Liver (tissue), 9 donors: ENCODE results near the gene TENM3. TPM values are rescaled to one million over a fixed set of nuclear protein-coding genes. Genes with fewer than 3 reads are reported as not detected.

Experiments
- DNase-seq: peaks from one replicate; pipeline ENCODE4 v3.0.0-alpha.2; 2017; ENCODE audit warnings: low spot score
- H3K27ac ChIP-seq, 2 donors: one replicate each; pipeline ENCODE4 v1.7.0; 2013; ENCODE audit warnings: inconsistent platforms in 2 of 2, low read length in 2 of 2, control low read depth in 1 of 2, low read depth in 1 of 2, mild to moderate bottlenecking in 1 of 2
- H3K27me3 ChIP-seq, 4 donors: one replicate each; pipeline versions ENCODE4 v1.6.1 to v1.7.0; 2013; ENCODE audit warnings: low read length in 3 of 4, inconsistent platforms in 1 of 4, mild to moderate bottlenecking in 1 of 4, moderate library complexity in 1 of 4; ENCODE audit not compliant: control insufficient read depth in 4 of 4, insufficient read depth in 4 of 4
- H3K36me3 ChIP-seq, 4 donors: one replicate each; pipeline versions ENCODE4 v1.6.1 to v1.7.0; 2013; ENCODE audit warnings: low read length in 3 of 4, mild to moderate bottlenecking in 3 of 4, low read depth in 1 of 4, moderate library complexity in 1 of 4; ENCODE audit not compliant: control insufficient read depth in 4 of 4, insufficient read depth in 3 of 4
- H3K4me1 ChIP-seq, 4 donors: one replicate each; pipeline versions ENCODE4 v1.6.1 to v1.7.0; 2013; ENCODE audit warnings: low read length in 3 of 4, mild to moderate bottlenecking in 3 of 4, moderate library complexity in 1 of 4; ENCODE audit not compliant: control insufficient read depth in 4 of 4, insufficient read depth in 4 of 4
- H3K4me3 ChIP-seq, 3 donors: one replicate each; pipeline versions ENCODE4 v1.6.1 to v1.7.0; 2013; ENCODE audit warnings: low read length in 3 of 3, control low read depth in 1 of 3, low read depth in 1 of 3, mild to moderate bottlenecking in 1 of 3
- H3K9ac ChIP-seq, 2 donors: one replicate each; pipeline ENCODE4 v1.7.0; 2013; ENCODE audit warnings: low read length in 2 of 2, mild to moderate bottlenecking in 2 of 2, moderate library complexity in 2 of 2, control low read depth in 1 of 2, low read depth in 1 of 2
- H3K9me3 ChIP-seq, 4 donors: one replicate each; pipeline versions ENCODE4 v1.6.1 to v1.7.0; 2013; ENCODE audit warnings: low read length in 3 of 4; ENCODE audit not compliant: control insufficient read depth in 4 of 4
- ATF3 ChIP-seq: IDR thresholded peaks from 2 replicates; pipeline ENCODE4 v1.6.1; 2016; ENCODE audit warnings: antibody characterized with exemption
- CTCF ChIP-seq: fragments of 150-350 bp; IDR thresholded peaks from 2 replicates; pipeline ENCODE4 v1.5.1; 2017; ENCODE audit warnings: improper control_type of control experiment, low read depth, low read length; ENCODE audit not compliant: missing input control
- EGR1 ChIP-seq, 2 donors: IDR thresholded peaks; 2 replicates each; pipeline ENCODE4 v1.6.1; 2016 to 2018; ENCODE audit warnings: antibody characterized with exemption in 2 of 2, low read depth in 2 of 2
- FOXA1 ChIP-seq: IDR thresholded peaks from 2 replicates; pipeline ENCODE4 v1.6.1; 2016; ENCODE audit warnings: antibody characterized with exemption
- FOXA2 ChIP-seq: IDR thresholded peaks from 2 replicates; pipeline ENCODE4 v1.6.1; 2016; ENCODE audit warnings: antibody characterized with exemption
- GABPA ChIP-seq, 2 donors: IDR thresholded peaks in 1 of 2; conservative IDR thresholded peaks in 1 of 2; 2 replicates each; pipeline ENCODE4 v1.6.1; 2016; ENCODE audit warnings: antibody characterized with exemption in 2 of 2, mild to moderate bottlenecking in 1 of 2, moderate library complexity in 1 of 2
- HNF4A ChIP-seq, 2 donors: conservative IDR thresholded peaks; 2 replicates each; pipeline ENCODE4 v1.6.1; 2016; ENCODE audit warnings: antibody characterized with exemption in 2 of 2, mild to moderate bottlenecking in 2 of 2
- HNF4G ChIP-seq: IDR thresholded peaks from 2 replicates; pipeline ENCODE4 v1.6.1; 2016; ENCODE audit warnings: antibody characterized with exemption
- JUND ChIP-seq, 2 donors: IDR thresholded peaks; 2 replicates each; pipeline ENCODE4 v1.6.1; 2016; ENCODE audit warnings: antibody characterized with exemption in 2 of 2
- REST ChIP-seq: IDR thresholded peaks from 2 replicates; pipeline ENCODE4 v1.6.1; 2016; ENCODE audit warnings: antibody characterized with exemption, mild to moderate bottlenecking
- RXRA ChIP-seq, 2 donors: IDR thresholded peaks; 2 replicates each; pipeline ENCODE4 v1.6.1; 2017 to 2018; ENCODE audit warnings: antibody characterized with exemption in 2 of 2, mild to moderate bottlenecking in 1 of 2
- SP1 ChIP-seq: IDR thresholded peaks from 2 replicates; pipeline ENCODE4 v1.6.1; 2018; ENCODE audit warnings: antibody characterized with exemption, mild to moderate bottlenecking
- TAF1 ChIP-seq: conservative IDR thresholded peaks from 2 replicates; pipeline ENCODE4 v1.6.1; 2016; ENCODE audit warnings: antibody characterized with exemption, mild to moderate bottlenecking
- YY1 ChIP-seq: IDR thresholded peaks from 2 replicates; pipeline ENCODE4 v1.6.1; 2016; ENCODE audit warnings: antibody characterized with exemption, mild to moderate bottlenecking
- ZBTB33 ChIP-seq: IDR thresholded peaks from 2 replicates; pipeline ENCODE4 v1.6.1; 2016; ENCODE audit warnings: antibody characterized with exemption
- WGBS: extraction: QIAGEN DNeasy Blood & Tissue Kit; methylation state at CpG from one replicate; pipeline ENCODE4 v1.1.7; 2013; 5-methylcytosine and 5-hydroxymethylcytosine counted together
- polyA plus RNA-seq, 2 donors: library from polyadenylated mRNA; stranded (reverse) in 1 of 2; unstranded in 1 of 2; fragments of 200-250 nt in 1 of 2; fragments of >200 nt in 1 of 2; fragmentation: Nextera tagmentation in 1 of 2; extraction: Ambion mirVana in 1 of 2; gene quantifications; one replicate each; pipeline versions ENCODE4 v1.2.1 to v1.2.3, GENCODE V29; 2013 to 2015
- total RNA-seq, 2 donors: library from RNA; depleted of rRNA; stranded (reverse); fragments of >200 nt; gene quantifications; one replicate each; pipeline ENCODE4 v1.2.3, GENCODE V29; 2014
- donor health status: healthy.
- donor health status: healthy.
- donor health status: healthy.
- donor health status: healthy.
- donor health status: healthy.

The TENM3 gene
- total and polyA plus RNA-seq, 4 donors, result 0.32 to 16.8 (median 0.70) TPM

- no peak for TF ChIP-seq GABPA (IDR thresholded peaks at IDR 0.05 in 1 of 2, conservative IDR thresholded peaks at IDR 0.05 in 1 of 2)
- H3K36me3 ChIP-seq, result no peaks in the 10 kb centered on the region
- no peaks in the 10 kb centered on the region for H3K4me1 ChIP-seq
- no peak overlapping the region for H3K4me3 ChIP-seq
- no peaks in the 10 kb centered on the region for H3K9me3 ChIP-seq
- H3K27ac ChIP-seq, result no peak overlapping the region
- WGBS, result 86% methylated on average over 1 of the region's 1 CpG
- H3K9ac ChIP-seq, result no peak overlapping the region
- H3K27me3 ChIP-seq, result peaks cover 0 to 3% (median 0%) of the 10 kb centered on the region in 4 donors
- no peak for DNase-seq
Observed at GRCh38 chr4:182432819-182433218, 189.6 kb downstream of the TENM3 start.

GRCh38 chr4:182434720-182435119 is 191.5 kb downstream of the TENM3 start:
- Histone ChIP-seq H3K27me3 (peaks cover 0 to 3% (median 0%) of the 10 kb centered on the region in 4 donors), H3K4me1 (no peaks in the 10 kb centered on the region), H3K9ac (no peak overlapping the region), H3K36me3 (no peaks in the 10 kb centered on the region), H3K4me3 (no peak overlapping the region), H3K9me3 (no peaks in the 10 kb centered on the region), H3K27ac (no peak overlapping the region)
- DNase-seq, result no peak
- no peak for TF ChIP-seq HNF4G
- TF ChIP-seq TAF1, result no peak
- TF ChIP-seq HNF4A (conservative IDR thresholded peaks at IDR 0.05), result no peak
- TF ChIP-seq ATF3, result no peak
- TF ChIP-seq FOXA1, result no peak
- no peak for TF ChIP-seq JUND (IDR thresholded peaks at IDR 0.05)
- no peak for TF ChIP-seq RXRA (IDR thresholded peaks at IDR 0.05)
- no peak for TF ChIP-seq FOXA2
- TF ChIP-seq EGR1 (IDR thresholded peaks at IDR 0.05; ENCODE audit: low read depth in 2 of 2), result no peak
- TF ChIP-seq REST, result no peak
- TF ChIP-seq ZBTB33, result no peak
- no peak for TF ChIP-seq YY1
- TF ChIP-seq SP1, result no peak
- 72% methylated on average over 4 of the region's 4 CpGs for WGBS

- no peak overlapping the region for H3K9ac ChIP-seq
- no peak for TF ChIP-seq EGR1 (IDR thresholded peaks at IDR 0.05; ENCODE audit: low read depth in 2 of 2)
- TF ChIP-seq TAF1, result no peak
- no peak for TF ChIP-seq ATF3
- TF ChIP-seq HNF4A (conservative IDR thresholded peaks at IDR 0.05), result no peak
- no peak for TF ChIP-seq CTCF
- no peaks in the 10 kb centered on the region for H3K9me3 ChIP-seq
- no peak overlapping the region for H3K4me3 ChIP-seq
- no peaks in the 10 kb centered on the region for H3K4me1 ChIP-seq
- no peaks in the 10 kb centered on the region for H3K36me3 ChIP-seq
- H3K27ac ChIP-seq, result no peak overlapping the region
- DNase-seq, result no peak
- 76% methylated on average over 4 of the region's 4 CpGs for WGBS
- H3K27me3 ChIP-seq, result peaks cover 0 to 3% (median 0%) of the 10 kb centered on the region in 4 donors
Observed at GRCh38 chr4:182435401-182435800, 192.2 kb downstream of the TENM3 start.
